IPS-18c (cell line): ENCODE measurements around the gene USB1.

Experiments used
- H3K4me3 ChIP-seq: 2 replicates; pipeline ENCODE4 v1.7.0; 2013; ENCODE audit warnings: low read depth, mild to moderate bottlenecking, low read length, moderate library complexity; ENCODE audit not compliant: insufficient read depth
- H3K9me3 ChIP-seq: one replicate; pipeline ENCODE4 v1.6.1; 2013; ENCODE audit warnings: mild to moderate bottlenecking, low read length, moderate library complexity; ENCODE audit not compliant: control insufficient read depth, insufficient read depth

The USB1 gene

GRCh38 chr16:58000706-58001676 is at the start of gene USB1:
Gene USB1, plus strand, starts transcription at chr16:58001407. Its CDS starts 77 bp downstream, at chr16:58001484.
- Histone ChIP-seq H3K4me3 (peak within 1 kb of the TSS; percentile 87), H3K9me3 (no peaks in the 10 kb centered on the region)

- Histone ChIP-seq H3K4me3 (no peak overlapping the region), H3K9me3 (no peaks in the 10 kb centered on the region)
Measured at GRCh38 chr16:57952909-57953308, 48.3 kb upstream of the USB1 start.

- no peaks in the 10 kb centered on the region for H3K9me3 ChIP-seq
- H3K4me3 ChIP-seq = no peak overlapping the region
Measured at GRCh38 chr16:57953857-57954256, 47.4 kb upstream of the USB1 start.

GRCh38 chr16:57955572-57956188 is 45.5 kb upstream of the USB1 start:
- H3K4me3 ChIP-seq = no peak overlapping the region
- no peaks in the 10 kb centered on the region for H3K9me3 ChIP-seq

GRCh38 chr16:57956270-57956808 is 44.9 kb upstream of the USB1 start:
- no peaks in the 10 kb centered on the region for H3K9me3 ChIP-seq
- no peak overlapping the region for H3K4me3 ChIP-seq

- Histone ChIP-seq H3K4me3 (no peak overlapping the region), H3K9me3 (no peaks in the 10 kb centered on the region)
Measured at GRCh38 chr16:57956924-57957672, 44.1 kb upstream of the USB1 start.

GRCh38 chr16:57957673-57958392 is 43.4 kb upstream of the USB1 start:
- Histone ChIP-seq H3K4me3 (no peak overlapping the region), H3K9me3 (no peaks in the 10 kb centered on the region)

GRCh38 chr16:57958544-57958943 is 42.7 kb upstream of the USB1 start:
- no peaks in the 10 kb centered on the region for H3K9me3 ChIP-seq
- no peak overlapping the region for H3K4me3 ChIP-seq

GRCh38 chr16:57959121-57959520 is 42.1 kb upstream of the USB1 start:
- Histone ChIP-seq H3K4me3 (no peak overlapping the region), H3K9me3 (no peaks in the 10 kb centered on the region)

- H3K4me3 ChIP-seq = no peak overlapping the region
- no peaks in the 10 kb centered on the region for H3K9me3 ChIP-seq
Measured at GRCh38 chr16:57959804-57960203, 41.4 kb upstream of the USB1 start.

- H3K4me3 ChIP-seq = no peak overlapping the region
- no peaks in the 10 kb centered on the region for H3K9me3 ChIP-seq
Measured at GRCh38 chr16:57960310-57960709, 40.9 kb upstream of the USB1 start.

GRCh38 chr16:57960826-57961472 is 40.3 kb upstream of the USB1 start:
- H3K9me3 ChIP-seq = no peaks in the 10 kb centered on the region
- H3K4me3 ChIP-seq = no peak overlapping the region

- Histone ChIP-seq H3K4me3 (no peak overlapping the region), H3K9me3 (no peaks in the 10 kb centered on the region)
Measured at GRCh38 chr16:57961538-57961937, 39.7 kb upstream of the USB1 start.

- Histone ChIP-seq H3K9me3 (no peaks in the 10 kb centered on the region), H3K4me3 (no peak overlapping the region)
Measured at GRCh38 chr16:57962046-57962445, 39.2 kb upstream of the USB1 start.

- no peak overlapping the region for H3K4me3 ChIP-seq
- no peaks in the 10 kb centered on the region for H3K9me3 ChIP-seq
Measured at GRCh38 chr16:57962756-57963155, 38.5 kb upstream of the USB1 start.

- no peaks in the 10 kb centered on the region for H3K9me3 ChIP-seq
- H3K4me3 ChIP-seq = no peak overlapping the region
Measured at GRCh38 chr16:57964157-57964700, 37.0 kb upstream of the USB1 start.
